ENCODE data around the gene ZNF442. TPM values are rescaled to one million over a fixed set of nuclear protein-coding genes. Genes with fewer than 3 reads are reported as not detected.
"Not testable (repeated sequence)": the region's sequence is repeated elsewhere in the genome, so short reads cannot be mapped to it uniquely, and the experiment has no call there.

ZNF442 gene
- 0.84 TPM in 2 replicates for total RNA-seq (2014; rRNA removed; shearing (Covaris generic); ENCODE audit: low replicate concordance)

- DNase-seq (ENCODE audit: low read depth): peak; percentile 94
- in situ Hi-C loops (cut with HindIII; ENCODE audit: low pct_unique_long_range_greater_than_20kb, low sequenced_read_pairs): no loop called here
These were observed at the start of gene ZNF442 for GRCh38 chr19:12365236-12366162. TSS of gene ZNF442 (minus strand) at chr19:12365683. CDS start at chr19:12363631, 2,052 bp downstream.

GRCh38 chr19:12411893-12412292, 46.4 kb upstream of the ZNF442 start:
- DNase-seq (ENCODE audit: low read depth): no peak
- in situ Hi-C loops (cut with HindIII; ENCODE audit: low pct_unique_long_range_greater_than_20kb, low sequenced_read_pairs): no loop called here

GRCh38 chr19:12400633-12401502, 35.4 kb upstream of the ZNF442 start, which contains the start of gene ZNF799:
TSS of gene ZNF799 (minus strand) at chr19:12401271. CDS start at chr19:12401070, 201 bp downstream.
- in situ Hi-C loops (cut with HindIII; ENCODE audit: low pct_unique_long_range_greater_than_20kb, low sequenced_read_pairs): no loop called here
- DNase-seq (ENCODE audit: low read depth): peak; percentile 98

GRCh38 chr19:12399901-12400632, 34.6 kb upstream of the ZNF442 start:
- peak; percentile 70 for DNase-seq (ENCODE audit: low read depth)
- in situ Hi-C loops (cut with HindIII; ENCODE audit: low pct_unique_long_range_greater_than_20kb, low sequenced_read_pairs): not testable (repeated sequence)

GRCh38 chr19:12391148-12391547, 25.7 kb upstream of the ZNF442 start:
- in situ Hi-C loops (cut with HindIII; ENCODE audit: low pct_unique_long_range_greater_than_20kb, low sequenced_read_pairs); DNase-seq (ENCODE audit: low read depth): not testable (repeated sequence)

- in situ Hi-C loops (cut with HindIII; ENCODE audit: low pct_unique_long_range_greater_than_20kb, low sequenced_read_pairs); DNase-seq (ENCODE audit: low read depth): not testable (repeated sequence)
These were observed 20.9 kb upstream of the ZNF442 start for GRCh38 chr19:12386365-12386764.

- DNase-seq (ENCODE audit: low read depth): no peak
- in situ Hi-C loops (cut with HindIII; ENCODE audit: low pct_unique_long_range_greater_than_20kb, low sequenced_read_pairs): no loop called here
These were observed 14.9 kb upstream of the ZNF442 start for GRCh38 chr19:12380444-12380737.

GRCh38 chr19:12379732-12380443, 14.4 kb upstream of the ZNF442 start:
- in situ Hi-C loops (cut with HindIII; ENCODE audit: low pct_unique_long_range_greater_than_20kb, low sequenced_read_pairs): no loop called here

GRCh38 chr19:12374026-12374425, 8.5 kb upstream of the ZNF442 start:
- DNase-seq (ENCODE audit: low read depth): no peak
- in situ Hi-C loops (cut with HindIII; ENCODE audit: low pct_unique_long_range_greater_than_20kb, low sequenced_read_pairs): no loop called here

More at GRCh38 chr19:12379732-12380443, 14.4 kb upstream of the ZNF442 start:
- DNase-seq (ENCODE audit: low read depth): no peak

- in situ Hi-C loops (cut with HindIII; ENCODE audit: low pct_unique_long_range_greater_than_20kb, low sequenced_read_pairs): no loop called here
- DNase-seq (ENCODE audit: low read depth): no peak
These were observed 870 bp downstream of the ZNF442 start for GRCh38 chr19:12364391-12365235.

GRCh38 chr19:12362236-12362635, 3.2 kb downstream of the ZNF442 start:
- in situ Hi-C loops (cut with HindIII; ENCODE audit: low pct_unique_long_range_greater_than_20kb, low sequenced_read_pairs); DNase-seq (ENCODE audit: low read depth): not testable (repeated sequence)

- in situ Hi-C loops (cut with HindIII; ENCODE audit: low pct_unique_long_range_greater_than_20kb, low sequenced_read_pairs): no loop called here
- no peak for DNase-seq (ENCODE audit: low read depth)
These were observed 12.1 kb downstream of the ZNF442 start for GRCh38 chr19:12353375-12353774.

- in situ Hi-C loops (cut with HindIII; ENCODE audit: low pct_unique_long_range_greater_than_20kb, low sequenced_read_pairs): no loop called here
- DNase-seq (ENCODE audit: low read depth): no peak
These were observed 14.6 kb downstream of the ZNF442 start for GRCh38 chr19:12350890-12351197.

- in situ Hi-C loops (cut with HindIII; ENCODE audit: low pct_unique_long_range_greater_than_20kb, low sequenced_read_pairs): no loop called here
- DNase-seq (ENCODE audit: low read depth): no peak
These were observed 15.1 kb downstream of the ZNF442 start for GRCh38 chr19:12350185-12350889.

- DNase-seq (ENCODE audit: low read depth): no peak
- in situ Hi-C loops (cut with HindIII; ENCODE audit: low pct_unique_long_range_greater_than_20kb, low sequenced_read_pairs): no loop called here
These were observed 18.6 kb downstream of the ZNF442 start for GRCh38 chr19:12346896-12347295.

GRCh38 chr19:12345197-12345596, 20.3 kb downstream of the ZNF442 start:
- DNase-seq (ENCODE audit: low read depth): no peak
- in situ Hi-C loops (cut with HindIII; ENCODE audit: low pct_unique_long_range_greater_than_20kb, low sequenced_read_pairs): no loop called here
